GM12874 (cell line): ENCODE results near the gene PRKCH.

Experiments used
- CTCF ChIP-seq: IDR thresholded peaks from 2 replicates; pipeline ENCODE4 v1.5.1; 2011; ENCODE audit warnings: low read depth, mild to moderate bottlenecking, control low read depth, low read length, moderate library complexity; ENCODE audit not compliant: insufficient read depth

PRKCH gene

GRCh38 chr14:61358554-61359226 lies 37.3 kb downstream of the PRKCH start:
- no peak for TF ChIP-seq CTCF

GRCh38 chr14:61360796-61361525 lies 39.6 kb downstream of the PRKCH start:
- TF ChIP-seq CTCF, result no peak

DNA sequence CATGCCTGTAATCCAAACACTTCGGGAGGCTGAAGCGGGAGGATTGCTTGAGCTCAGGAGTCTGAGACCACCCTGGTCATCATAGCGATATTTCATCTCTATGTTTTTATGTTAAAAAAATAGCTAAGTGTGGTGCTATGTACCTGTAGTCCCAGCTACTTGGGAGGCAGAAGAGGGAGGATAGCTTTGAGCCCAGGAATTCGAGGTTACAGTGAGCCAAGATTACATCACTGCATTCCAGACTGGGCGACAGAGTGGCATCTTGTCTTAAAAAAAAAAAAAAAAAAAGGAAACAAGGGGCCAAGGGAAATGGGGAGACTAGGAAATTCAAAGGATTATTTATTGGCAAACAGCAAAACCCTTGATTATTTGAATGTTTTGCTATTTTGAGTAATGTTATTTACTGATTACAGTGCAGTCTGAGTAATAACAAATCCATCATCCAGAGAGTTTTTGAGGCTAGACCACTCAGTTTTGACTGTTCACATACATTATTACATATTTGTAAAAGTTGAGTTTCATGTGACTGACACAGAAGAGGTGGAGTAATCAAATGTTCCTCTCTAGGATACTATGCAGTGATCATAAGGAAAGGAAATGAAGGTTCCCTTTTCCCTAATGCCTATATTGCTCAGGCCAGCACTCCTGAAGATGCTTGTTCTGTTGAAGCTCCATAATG lies 40.8 kb downstream of the PRKCH start:
- no peak for TF ChIP-seq CTCF

- TF ChIP-seq CTCF, result no peak
These were observed 42.9 kb downstream of the PRKCH start for GRCh38 chr14:61364243-61364642.

GRCh38 chr14:61365667-61366212 lies 44.4 kb downstream of the PRKCH start:
- TF ChIP-seq CTCF, result no peak

DNA sequence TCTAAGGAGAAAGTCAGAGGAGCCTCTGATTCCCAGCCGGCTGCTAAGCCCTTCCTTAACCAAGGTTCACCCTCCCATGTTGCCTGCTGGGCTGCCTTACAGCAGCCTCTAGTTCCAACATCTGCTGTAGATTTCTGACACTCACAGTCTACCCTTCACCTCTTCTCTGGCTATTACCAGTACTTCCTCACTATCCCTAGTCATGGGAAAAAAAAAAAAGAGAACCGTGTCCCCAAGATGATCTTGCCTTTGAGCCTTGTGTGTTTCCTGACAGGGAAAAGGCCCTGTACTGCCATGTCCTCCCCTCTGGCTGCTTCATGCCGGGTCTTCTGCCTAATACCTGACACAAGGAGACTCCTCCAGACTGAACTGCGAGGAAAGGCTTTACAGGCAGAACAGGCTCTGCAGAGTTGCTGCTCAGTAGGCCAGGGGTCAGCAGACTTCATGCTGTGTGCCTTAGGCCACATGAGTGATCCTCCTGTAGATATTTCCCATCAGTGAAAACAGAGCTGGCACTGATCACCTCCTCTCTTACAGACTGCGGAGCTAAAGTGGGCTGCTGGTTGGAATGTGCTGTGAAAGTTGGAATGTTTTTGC lies 46.8 kb downstream of the PRKCH start:
- TF ChIP-seq CTCF, result no peak
